ENCODE measurements around the gene CCDC3.

CCDC3 gene

DNA sequence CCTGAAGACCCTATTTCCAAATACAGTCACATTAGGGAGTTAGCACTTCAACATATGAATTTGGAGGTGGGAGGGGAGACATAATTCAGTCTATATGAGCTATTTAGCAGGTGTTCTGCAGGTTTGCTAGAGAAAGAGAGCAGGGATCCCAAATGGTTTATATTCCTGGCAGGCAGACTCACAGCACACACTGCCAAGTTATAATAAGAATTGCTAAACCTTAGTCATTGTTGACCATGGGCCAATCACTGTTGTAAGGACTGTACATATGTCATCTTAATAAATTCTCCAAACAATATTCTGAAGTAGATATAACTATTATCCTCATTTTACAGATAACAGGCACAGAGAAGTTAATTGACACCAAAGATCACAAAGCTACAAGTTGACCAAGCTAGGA is 1.5 kb upstream of the CCDC3 start:
- H3K36me3 ChIP-seq (ENCODE audit: control insufficient read depth, low read length): no peaks in the 10 kb centered on the region
- no peaks in the 10 kb centered on the region for H3K4me1 ChIP-seq (ENCODE audit: control insufficient read depth, low read length)
- H3K4me2 ChIP-seq (ENCODE audit: low read length): no peak overlapping the region
- TF ChIP-seq, protein P1, sequence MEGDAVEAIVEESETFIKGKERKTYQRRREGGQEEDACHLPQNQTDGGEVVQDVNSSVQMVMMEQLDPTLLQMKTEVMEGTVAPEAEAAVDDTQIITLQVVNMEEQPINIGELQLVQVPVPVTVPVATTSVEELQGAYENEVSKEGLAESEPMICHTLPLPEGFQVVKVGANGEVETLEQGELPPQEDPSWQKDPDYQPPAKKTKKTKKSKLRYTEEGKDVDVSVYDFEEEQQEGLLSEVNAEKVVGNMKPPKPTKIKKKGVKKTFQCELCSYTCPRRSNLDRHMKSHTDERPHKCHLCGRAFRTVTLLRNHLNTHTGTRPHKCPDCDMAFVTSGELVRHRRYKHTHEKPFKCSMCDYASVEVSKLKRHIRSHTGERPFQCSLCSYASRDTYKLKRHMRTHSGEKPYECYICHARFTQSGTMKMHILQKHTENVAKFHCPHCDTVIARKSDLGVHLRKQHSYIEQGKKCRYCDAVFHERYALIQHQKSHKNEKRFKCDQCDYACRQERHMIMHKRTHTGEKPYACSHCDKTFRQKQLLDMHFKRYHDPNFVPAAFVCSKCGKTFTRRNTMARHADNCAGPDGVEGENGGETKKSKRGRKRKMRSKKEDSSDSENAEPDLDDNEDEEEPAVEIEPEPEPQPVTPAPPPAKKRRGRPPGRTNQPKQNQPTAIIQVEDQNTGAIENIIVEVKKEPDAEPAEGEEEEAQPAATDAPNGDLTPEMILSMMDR (IDR thresholded peaks at IDR 0.05; ENCODE audit: low read depth, low read length, poor library complexity, severe bottlenecking): no peak
- no peak for TF ChIP-seq EZH2phosphoT487 (IDR thresholded peaks at IDR 0.05; ENCODE audit: borderline replicate concordance, low read length)
- H3K27ac ChIP-seq (ENCODE audit: low read depth, low read length): no peak overlapping the region
- H3K9me3 ChIP-seq (ENCODE audit: control insufficient read depth, insufficient read depth, low read length): no peaks in the 10 kb centered on the region
- H3K27me3 ChIP-seq (ENCODE audit: control insufficient read depth, low read length): no peaks in the 10 kb centered on the region; the same call in 1 of the 2 replicates
- no peak overlapping the region for H3K4me3 ChIP-seq (ENCODE audit: low read length)
- H4K20me1 ChIP-seq (ENCODE audit: control insufficient read depth, insufficient read depth, low read depth, low read length): no peaks in the 10 kb centered on the region
- H3K9me2 ChIP-seq (replicated peaks; ENCODE audit: control insufficient read depth, low read length): no peaks in the 10 kb centered on the region; the same call in 1 of the 2 replicates
- H3K79me2 ChIP-seq (ENCODE audit: control insufficient read depth, low read length): no peaks in the 10 kb centered on the region
- H3F3A ChIP-seq (ENCODE audit: control insufficient read depth, insufficient read depth): no peaks in the 10 kb centered on the region

DNA sequence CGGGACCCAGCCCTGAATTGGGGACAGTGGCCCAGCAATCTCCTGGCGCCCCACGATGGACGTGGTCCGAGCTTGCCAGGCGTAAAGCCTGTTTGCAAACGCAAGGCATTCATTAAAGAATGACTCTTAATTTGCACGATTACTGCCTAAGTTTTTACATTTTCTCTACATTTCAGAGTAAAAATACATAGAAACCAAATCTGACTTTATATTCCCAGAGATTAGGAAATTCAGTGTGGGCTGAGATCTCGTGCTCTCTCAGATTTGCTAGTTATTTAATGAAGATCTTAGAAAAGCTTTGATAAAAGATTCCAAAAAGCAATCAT is 337 bp upstream of the CCDC3 start:
- Histone ChIP-seq H3K4me3 (ENCODE audit: low read length) (no peak overlapping the region), H3K36me3 (ENCODE audit: control insufficient read depth, low read length) (no peaks in the 10 kb centered on the region), H3K4me1 (ENCODE audit: control insufficient read depth, low read length) (no peaks in the 10 kb centered on the region), H3K27me3 (ENCODE audit: control insufficient read depth, low read length) (no peaks in the 10 kb centered on the region; the same call in 1 of the 2 replicates), H3F3A (ENCODE audit: control insufficient read depth, insufficient read depth) (no peaks in the 10 kb centered on the region), H3K9me2 (replicated peaks; ENCODE audit: control insufficient read depth, low read length) (no peaks in the 10 kb centered on the region; the same call in 1 of the 2 replicates), H3K27ac (ENCODE audit: low read depth, low read length) (no peak overlapping the region), H3K79me2 (ENCODE audit: control insufficient read depth, low read length) (no peaks in the 10 kb centered on the region), H4K20me1 (ENCODE audit: control insufficient read depth, insufficient read depth, low read depth, low read length) (no peaks in the 10 kb centered on the region), H3K4me2 (ENCODE audit: low read length) (no peak overlapping the region), H3K9me3 (ENCODE audit: control insufficient read depth, insufficient read depth, low read length) (no peaks in the 10 kb centered on the region)
- TF ChIP-seq, protein P1 (IDR thresholded peaks at IDR 0.05; ENCODE audit: low read depth, low read length, poor library complexity, severe bottlenecking): no peak
- no peak for TF ChIP-seq EZH2phosphoT487 (IDR thresholded peaks at IDR 0.05; ENCODE audit: borderline replicate concordance, low read length)

DNA sequence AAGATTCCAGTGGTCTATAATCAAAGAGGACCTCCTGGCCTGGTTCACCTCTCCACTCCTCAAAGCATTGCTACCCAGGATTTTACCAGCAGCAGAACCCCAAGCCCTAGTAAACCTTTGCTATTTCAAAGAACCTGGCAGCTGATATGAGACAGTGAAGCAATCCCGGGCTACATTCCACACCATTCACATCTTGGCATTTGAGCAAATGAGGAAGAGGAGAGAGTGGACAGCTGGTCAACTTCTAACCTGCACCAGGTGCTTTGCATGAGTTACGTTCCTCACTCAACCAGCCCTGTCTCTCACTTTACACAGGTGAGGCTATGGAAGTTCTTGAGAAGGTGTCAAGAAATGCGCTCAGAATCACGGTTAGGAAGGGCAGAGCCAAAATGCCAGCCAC is 1.1 kb downstream of the CCDC3 start:
- H3K27ac ChIP-seq (ENCODE audit: low read depth, low read length): no peak overlapping the region
- H3K27me3 ChIP-seq (ENCODE audit: control insufficient read depth, low read length): peaks cover 3% of the 10 kb centered on the region
- H3K9me3 ChIP-seq (ENCODE audit: control insufficient read depth, insufficient read depth, low read length): no peaks in the 10 kb centered on the region
- H3K4me1 ChIP-seq (ENCODE audit: control insufficient read depth, low read length): no peaks in the 10 kb centered on the region
- no peaks in the 10 kb centered on the region for H3K79me2 ChIP-seq (ENCODE audit: control insufficient read depth, low read length)
- no peak for TF ChIP-seq EZH2phosphoT487 (IDR thresholded peaks at IDR 0.05; ENCODE audit: borderline replicate concordance, low read length)
- TF ChIP-seq, protein P1 (IDR thresholded peaks at IDR 0.05; ENCODE audit: low read depth, low read length, poor library complexity, severe bottlenecking): no peak
- H3K9me2 ChIP-seq (replicated peaks; ENCODE audit: control insufficient read depth, low read length): no peaks in the 10 kb centered on the region; the same call in 1 of the 2 replicates
- H3K36me3 ChIP-seq (ENCODE audit: control insufficient read depth, low read length): no peaks in the 10 kb centered on the region
- no peak overlapping the region for H3K4me3 ChIP-seq (ENCODE audit: low read length)
- H4K20me1 ChIP-seq (ENCODE audit: control insufficient read depth, insufficient read depth, low read depth, low read length): no peaks in the 10 kb centered on the region
- no peak overlapping the region for H3K4me2 ChIP-seq (ENCODE audit: low read length)
- no peaks in the 10 kb centered on the region for H3F3A ChIP-seq (ENCODE audit: control insufficient read depth, insufficient read depth)

- TF ChIP-seq EZH2phosphoT487 (IDR thresholded peaks at IDR 0.05; ENCODE audit: borderline replicate concordance, low read length): no peak
- TF ChIP-seq, protein P1 (IDR thresholded peaks at IDR 0.05; ENCODE audit: low read depth, low read length, poor library complexity, severe bottlenecking): no peak
- Histone ChIP-seq H3K27me3 (ENCODE audit: control insufficient read depth, low read length) (peaks cover 6% of the 10 kb centered on the region), H3K4me3 (ENCODE audit: low read length) (no peak overlapping the region), H3K4me2 (ENCODE audit: low read length) (no peak overlapping the region), H3K4me1 (ENCODE audit: control insufficient read depth, low read length) (no peaks in the 10 kb centered on the region), H3K36me3 (ENCODE audit: control insufficient read depth, low read length) (no peaks in the 10 kb centered on the region), H3K79me2 (ENCODE audit: control insufficient read depth, low read length) (no peaks in the 10 kb centered on the region), H4K20me1 (ENCODE audit: control insufficient read depth, insufficient read depth, low read depth, low read length) (no peaks in the 10 kb centered on the region), H3K9me3 (ENCODE audit: control insufficient read depth, insufficient read depth, low read length) (no peaks in the 10 kb centered on the region), H3K9me2 (replicated peaks; ENCODE audit: control insufficient read depth, low read length) (no peaks in the 10 kb centered on the region), H3K27ac (ENCODE audit: low read depth, low read length) (no peak overlapping the region), H3F3A (ENCODE audit: control insufficient read depth, insufficient read depth) (no peaks in the 10 kb centered on the region)
These were observed 1.7 kb downstream of the CCDC3 start for GRCh38 chr10:12999849-13000248.

All from DOHH2 (cell line).